Breast epithelium (tissue), 4 donors: ENCODE data around the gene MYOM3. TPM values are rescaled to one million over a fixed set of nuclear protein-coding genes. Genes with fewer than 3 reads are reported as not detected.
A peak's percentile ranks its signal among the peaks of the same experiment; 100 is the strongest.

Experiments used
- DNase-seq, 2 donors: peaks; one replicate each; pipeline ENCODE4 v3.0.0-alpha.2; 2019; ENCODE audit warnings: low spot score in 2 of 2
- H3K27ac ChIP-seq, 2 donors: fragments of 200-600 bp; sonication (generic) in 1 of 2; one replicate each; pipeline ENCODE4 v1.5.1; 2016 to 2019; ENCODE audit warnings: mild to moderate bottlenecking in 1 of 2
- H3K27me3 ChIP-seq, 2 donors: fragments of 200-600 bp; sonication (generic) in 1 of 2; one replicate each; pipeline versions ENCODE4 v1.5.1 to v1.6.0; 2017 to 2019; ENCODE audit warnings: control low read depth in 1 of 2, mild to moderate bottlenecking in 1 of 2
- H3K36me3 ChIP-seq: fragments of 200-600 bp; one replicate; pipeline ENCODE4 v1.5.1; 2019
- H3K4me1 ChIP-seq, 2 donors: fragments of 200-600 bp; sonication (generic); one replicate each; pipeline ENCODE4 v1.5.1; 2016 to 2019; ENCODE audit warnings: control low read depth in 1 of 2
- H3K4me3 ChIP-seq, 3 donors: fragments of 200-600 bp; sonication (generic); 1 replicate in 2 of 3; 2 replicates in 1 of 3; pipeline ENCODE4 v1.5.1; 2016 to 2019; ENCODE audit warnings: mild to moderate bottlenecking in 3 of 3, moderate library complexity in 2 of 3
- H3K9me3 ChIP-seq, 2 donors: fragments of 200-600 bp; sonication (generic) in 1 of 2; one replicate each; pipeline ENCODE4 v1.5.1; 2016 to 2019; ENCODE audit warnings: control low read depth in 1 of 2
- POLR2A ChIP-seq: fragments of 450-650 bp; IDR thresholded peaks from one replicate; pipeline ENCODE4 v1.6.1; 2016; ENCODE audit warnings: antibody characterized with exemption, mild to moderate bottlenecking, moderate library complexity
- POLR2AphosphoS5 ChIP-seq, 3 donors: sonication (generic); formaldehyde crosslinking; IDR thresholded peaks; one replicate each; pipeline ENCODE4 v1.6.1; 2017; ENCODE audit warnings: antibody characterized with exemption in 3 of 3
- intact Hi-C: fragments of 100-400 bp; cut with DNase I; formaldehyde crosslinking; loops from one replicate; pipeline ENCODE4 v1.15.1; 2023; ENCODE audit warnings: low total_unique reads
- total RNA-seq, 3 donors: library from RNA; depleted of rRNA; stranded (reverse); fragments of >200 nt; gene quantifications; one replicate each; pipeline ENCODE4 v1.1.0, GENCODE V29; 2016
- TF ChIP-seq, protein P1 (sequence below), 3 donors: fragments of 450-650 bp; IDR thresholded peaks; one replicate each; pipeline ENCODE4 v1.5.1; 2016 to 2017; ENCODE audit warnings: antibody characterized with exemption in 3 of 3, mild to moderate bottlenecking in 3 of 3, moderate library complexity in 3 of 3

Gene MYOM3
- total RNA-seq, 3 donors from 2014 or later, result 0.32 to 0.98 (median 0.59) TPM

GRCh38 chr1:24142546-24143534, 30.9 kb upstream of the MYOM3 start, which contains the start of gene IL22RA1:
TSS of gene IL22RA1 (minus strand) at chr1:24143140. CDS start at chr1:24143082, 58 bp downstream.
- Histone ChIP-seq H3K4me1 (no peaks in the 10 kb centered on the region), H3K27me3 (no peaks in the 10 kb centered on the region), H3K4me3 (peak within 1 kb of the TSS; percentile 42 to 59 (median 55)), H3K36me3 (no peaks in the 10 kb centered on the region), H3K9me3 (no peaks in the 10 kb centered on the region), H3K27ac (peak within 1 kb of the TSS; percentile 21 to 31)
- TF ChIP-seq POLR2A, result no peak
- TF ChIP-seq, protein P1, sequence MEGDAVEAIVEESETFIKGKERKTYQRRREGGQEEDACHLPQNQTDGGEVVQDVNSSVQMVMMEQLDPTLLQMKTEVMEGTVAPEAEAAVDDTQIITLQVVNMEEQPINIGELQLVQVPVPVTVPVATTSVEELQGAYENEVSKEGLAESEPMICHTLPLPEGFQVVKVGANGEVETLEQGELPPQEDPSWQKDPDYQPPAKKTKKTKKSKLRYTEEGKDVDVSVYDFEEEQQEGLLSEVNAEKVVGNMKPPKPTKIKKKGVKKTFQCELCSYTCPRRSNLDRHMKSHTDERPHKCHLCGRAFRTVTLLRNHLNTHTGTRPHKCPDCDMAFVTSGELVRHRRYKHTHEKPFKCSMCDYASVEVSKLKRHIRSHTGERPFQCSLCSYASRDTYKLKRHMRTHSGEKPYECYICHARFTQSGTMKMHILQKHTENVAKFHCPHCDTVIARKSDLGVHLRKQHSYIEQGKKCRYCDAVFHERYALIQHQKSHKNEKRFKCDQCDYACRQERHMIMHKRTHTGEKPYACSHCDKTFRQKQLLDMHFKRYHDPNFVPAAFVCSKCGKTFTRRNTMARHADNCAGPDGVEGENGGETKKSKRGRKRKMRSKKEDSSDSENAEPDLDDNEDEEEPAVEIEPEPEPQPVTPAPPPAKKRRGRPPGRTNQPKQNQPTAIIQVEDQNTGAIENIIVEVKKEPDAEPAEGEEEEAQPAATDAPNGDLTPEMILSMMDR (IDR thresholded peaks at IDR 0.05), result no peak
- no peak for TF ChIP-seq POLR2AphosphoS5 (IDR thresholded peaks at IDR 0.05)
- intact Hi-C loops, result no loop called here
- DNase-seq, result peak in 1 of 2 donors; percentile 25

DNA sequence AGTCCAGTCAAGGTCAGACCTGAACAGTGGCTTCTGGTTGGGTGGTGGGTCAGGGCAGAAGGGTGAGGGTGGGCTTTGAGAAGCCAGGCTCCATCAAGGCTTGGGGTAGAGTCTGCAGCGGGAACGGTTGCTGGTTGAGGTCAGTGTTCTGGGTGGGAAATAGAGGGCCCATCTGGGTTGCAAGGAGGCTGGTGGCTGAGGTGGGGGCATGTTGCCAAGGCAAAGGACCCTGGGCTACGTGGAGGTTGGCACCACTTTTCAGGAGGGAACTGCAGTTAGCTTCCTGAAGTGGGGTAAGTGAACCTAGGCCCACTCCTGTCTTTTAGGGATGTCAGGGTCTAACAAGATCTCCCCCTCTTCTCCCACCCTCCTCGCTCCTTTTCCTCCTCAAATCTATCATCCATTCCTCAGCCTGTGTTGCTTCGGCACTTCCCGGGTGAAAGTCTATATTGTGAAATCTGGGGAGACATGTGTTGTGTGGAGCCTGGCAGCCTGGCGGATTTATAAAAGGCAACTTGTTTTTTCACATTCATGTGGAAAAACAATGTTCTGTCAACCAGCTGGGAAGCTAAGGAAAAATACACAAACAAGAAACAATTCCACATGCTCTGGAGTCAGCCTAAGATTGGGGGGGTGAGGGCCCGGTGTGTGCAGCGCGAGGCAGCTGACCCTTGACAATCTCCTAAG, 29.5 kb upstream of the MYOM3 start:
- H3K4me1 ChIP-seq, result no peaks in the 10 kb centered on the region
- no peak overlapping the region for H3K4me3 ChIP-seq
- no peaks in the 10 kb centered on the region for H3K27me3 ChIP-seq
- TF ChIP-seq POLR2AphosphoS5 (IDR thresholded peaks at IDR 0.05) (no peak), POLR2A (no peak)
- H3K9me3 ChIP-seq, result no peaks in the 10 kb centered on the region
- no peaks in the 10 kb centered on the region for H3K36me3 ChIP-seq
- intact Hi-C loops, result no loop called here
- no peak for DNase-seq
- H3K27ac ChIP-seq, result no peak overlapping the region

DNA sequence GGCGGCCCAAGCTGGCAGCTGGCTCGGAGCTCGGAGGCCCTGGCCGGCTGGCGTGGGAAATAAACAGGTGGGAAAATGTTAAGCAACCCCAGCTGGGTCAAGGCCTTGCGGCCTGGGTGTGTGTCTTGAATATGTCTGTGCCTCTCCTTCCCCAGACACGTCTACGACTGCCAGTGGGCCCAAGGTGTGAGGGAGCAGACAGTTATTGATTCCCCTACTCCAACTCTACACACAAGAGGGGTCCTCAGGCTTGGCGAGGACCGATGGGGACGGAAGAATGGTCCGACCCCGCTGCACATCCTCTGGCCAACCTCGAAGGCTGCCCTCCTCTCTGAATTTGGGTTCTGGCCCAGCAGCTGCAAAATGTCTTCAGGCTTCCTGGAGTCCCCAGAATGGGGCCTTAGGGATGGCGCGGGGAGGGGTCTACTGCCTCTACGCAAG, 28.8 kb upstream of the MYOM3 start:
- H3K9me3 ChIP-seq, result no peaks in the 10 kb centered on the region

DNA sequence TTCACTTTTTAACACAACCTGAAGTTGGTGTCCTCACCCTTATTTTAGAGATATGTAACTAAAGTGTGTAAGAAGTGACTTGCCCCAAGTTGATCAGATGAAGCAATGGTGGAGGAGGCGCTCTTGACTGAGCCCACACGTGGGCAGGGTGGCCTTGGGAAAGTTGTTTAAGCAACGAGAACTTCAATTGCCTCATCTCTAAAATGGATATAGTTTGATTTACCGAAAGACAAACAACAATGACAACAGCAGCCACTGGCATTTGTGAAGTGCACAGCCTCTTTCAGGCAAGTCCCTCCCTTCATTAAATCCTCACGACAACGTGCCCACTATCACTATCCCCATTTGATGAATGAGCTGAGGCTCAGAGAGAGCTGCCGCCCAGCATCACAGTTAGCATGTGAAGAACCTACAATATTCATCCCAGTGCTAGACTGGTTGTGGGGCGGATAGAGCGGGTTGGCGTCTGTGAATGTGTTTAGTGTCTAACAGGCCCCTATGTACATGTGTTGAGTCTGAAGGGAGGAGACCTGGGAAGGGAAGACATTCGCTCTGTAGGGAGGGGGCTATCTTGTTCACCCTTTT, 28.0 kb upstream of the MYOM3 start:
- Histone ChIP-seq H3K27me3 (no peaks in the 10 kb centered on the region), H3K27ac (no peak overlapping the region), H3K9me3 (no peaks in the 10 kb centered on the region), H3K4me1 (no peaks in the 10 kb centered on the region), H3K36me3 (no peaks in the 10 kb centered on the region), H3K4me3 (no peak overlapping the region)
- TF ChIP-seq POLR2A (no peak), POLR2AphosphoS5 (IDR thresholded peaks at IDR 0.05) (no peak)
- TF ChIP-seq, protein P1 (IDR thresholded peaks at IDR 0.05), result no peak
- intact Hi-C loops, result no loop called here
- no peak for DNase-seq

More for the DNA sequence above, 28.8 kb upstream of the MYOM3 start:
- H3K27ac ChIP-seq, result no peak overlapping the region
- H3K4me1 ChIP-seq, result no peaks in the 10 kb centered on the region
- H3K27me3 ChIP-seq, result no peaks in the 10 kb centered on the region
- no peak overlapping the region for H3K4me3 ChIP-seq
- TF ChIP-seq POLR2A, result no peak
- TF ChIP-seq, protein P1 (IDR thresholded peaks at IDR 0.05), result no peak
- no peak for TF ChIP-seq POLR2AphosphoS5 (IDR thresholded peaks at IDR 0.05)
- intact Hi-C loops, result no loop called here
- no peak for DNase-seq
- no peaks in the 10 kb centered on the region for H3K36me3 ChIP-seq

- intact Hi-C loops, result no loop called here
- no peak for TF ChIP-seq POLR2AphosphoS5 (IDR thresholded peaks at IDR 0.05)
- no peak for TF ChIP-seq POLR2A
- TF ChIP-seq, protein P1 (IDR thresholded peaks at IDR 0.05), result no peak
Measured at GRCh38 chr1:24139222-24139489, 27.2 kb upstream of the MYOM3 start.

More at GRCh38 chr1:24139222-24139489, 27.2 kb upstream of the MYOM3 start:
- Histone ChIP-seq H3K4me3 (no peak overlapping the region), H3K27me3 (no peaks in the 10 kb centered on the region), H3K36me3 (no peaks in the 10 kb centered on the region), H3K9me3 (no peaks in the 10 kb centered on the region), H3K27ac (no peak overlapping the region), H3K4me1 (no peaks in the 10 kb centered on the region)
- DNase-seq, result no peak
